HepG2 (cell line): ENCODE measurements around the gene JOSD1. TPM values are rescaled to one million over a fixed set of nuclear protein-coding genes. Genes with fewer than 3 reads are reported as not detected.

Experiments used
- ATAC-seq: fragments of 200-7000 bp; cut with Tn5 transposase; 3 replicates; pipeline ENCODE4 v1.9.1; 2020; ENCODE audit warnings: mild to moderate bottlenecking, moderate library complexity
- BruUV-seq: library from RNA; stranded (reverse); fragments of 400-500 nt; replicated peaks from 2 replicates; lab custom pipeline; 2021; lab: Mats Ljungman, UMichigan
- CTCF ChIA-PET: fragments of 300-600 bp; formaldehyde crosslinking; extraction: SDS; loops from one replicate; lab custom pipeline; 2021; ENCODE audit warnings: low total read pairs, inconsistent platforms, low intra/inter-chr PET ratio; lab: Yijun Ruan, JAX
- POLR2A ChIA-PET: fragments of 350-600 bp; sonication (Branson Sonifier 250); formaldehyde crosslinking; loops from one replicate; lab custom pipeline; 2020; ENCODE audit warnings: antibody characterized with exemption, inconsistent platforms; lab: Yijun Ruan, JAX
- DNase-seq: peaks from one replicate; pipeline ENCODE4 v3.0.0-alpha.2; 2015; ENCODE audit warnings: low spot score
- FAIRE-seq: peaks from 3 replicates; lab custom pipeline; 2011; peaks lifted over from hg19 to GRCh38; lab: Jason Lieb, UNC
- H2AFZ ChIP-seq: one replicate; pipeline ENCODE4 v1.6.1; 2011; ENCODE audit warnings: low read length, inconsistent platforms
- H3K27ac ChIP-seq: fragments of 300-600 bp; 3 replicates; pipeline ENCODE4 v1.8.0; 2011; ENCODE audit warnings: mixed run types, mild to moderate bottlenecking, mixed read lengths, low read length, inconsistent platforms; ENCODE audit not compliant: insufficient read depth; ENCODE audit errors: extremely low read length
- H3K27me3 ChIP-seq, 2 experiments: fragments of 200-600 bp in 1 of 2; 2 replicates in 1 of 2; 3 replicates in 1 of 2; pipeline versions ENCODE4 v1.6.0 to v1.8.0; 2011; ENCODE audit warnings: low read length in 2 of 2, mild to moderate bottlenecking in 2 of 2, moderate library complexity in 2 of 2, inconsistent platforms in 1 of 2; ENCODE audit not compliant: insufficient read depth in 2 of 2, control insufficient read depth in 1 of 2
- H3K36me3 ChIP-seq, 2 experiments: fragments of 200-600 bp in 1 of 2; replicated peaks in 1 of 2; 2 replicates in 1 of 2; 3 replicates in 1 of 2; pipeline versions ENCODE4 v1.5.1 to v1.8.0; 2011; ENCODE audit warnings: low read length in 2 of 2, inconsistent platforms in 1 of 2; ENCODE audit not compliant: insufficient read depth in 2 of 2, control insufficient read depth in 1 of 2
- H3K4me1 ChIP-seq: 2 replicates; pipeline ENCODE4 v1.5.1; 2012; ENCODE audit warnings: low read length, inconsistent platforms; ENCODE audit not compliant: insufficient read depth
- H3K4me2 ChIP-seq: 2 replicates; pipeline ENCODE4 v1.6.0; 2011; ENCODE audit warnings: low read depth, low read length, inconsistent platforms
- H3K4me3 ChIP-seq, 3 experiments: fragments of 200-600 bp in 1 of 3; sonication (generic), shearing (Covaris generic) in 1 of 3; replicated peaks in 1 of 3; 2 replicates each; pipeline ENCODE4 v1.5.1; 2011 to 2016; ENCODE audit warnings: low read length in 3 of 3, inconsistent platforms in 2 of 3, low read depth in 2 of 3, mild to moderate bottlenecking in 2 of 3, control low read depth in 1 of 3, mixed read lengths in 1 of 3; ENCODE audit not compliant: insufficient read depth in 1 of 3
- H3K79me2 ChIP-seq: one replicate; pipeline ENCODE4 v1.6.1; 2011; ENCODE audit warnings: low read length, inconsistent platforms; ENCODE audit not compliant: insufficient read depth
- H3K9ac ChIP-seq: 2 replicates; pipeline ENCODE4 v1.6.0; 2011; ENCODE audit warnings: mild to moderate bottlenecking, low read depth, low read length, inconsistent platforms; ENCODE audit not compliant: insufficient read depth
- H3K9me3 ChIP-seq: 2 replicates; pipeline ENCODE4 v1.5.1; 2012; ENCODE audit warnings: mild to moderate bottlenecking, low read length
- H4K20me1 ChIP-seq: 2 replicates; pipeline ENCODE4 v1.6.0; 2011; ENCODE audit warnings: inconsistent platforms, mild to moderate bottlenecking, low read length, moderate library complexity; ENCODE audit not compliant: insufficient read depth
- CBX2 ChIP-seq, 2 experiments: fragments of 200-600 bp in 1 of 2; sonication (generic); formaldehyde crosslinking in 1 of 2; IDR thresholded peaks; 2 replicates each; pipeline versions ENCODE4 v1.7.0 to v1.8.1; 2018 to 2022; ENCODE audit warnings: low read depth in 2 of 2, low read length in 1 of 2, mild to moderate bottlenecking in 1 of 2, missing genetic modification reagents in 1 of 2
- GATAD2A ChIP-seq: IDR thresholded peaks from 2 replicates; pipeline ENCODE4 v1.6.1; 2016
- GPN1 ChIP-seq: sonication (generic); formaldehyde crosslinking; IDR thresholded peaks from 2 replicates; pipeline ENCODE4 v1.5.1; 2020; ENCODE audit warnings: missing genetic modification reagents, borderline replicate concordance
- NAIF1 ChIP-seq: sonication (generic); formaldehyde crosslinking; IDR thresholded peaks from 2 replicates; pipeline ENCODE4 v1.5.0; 2020; ENCODE audit warnings: mild to moderate bottlenecking, missing genetic modification reagents, borderline replicate concordance
- NR1H2 ChIP-seq: sonication (generic); formaldehyde crosslinking; IDR thresholded peaks from 2 replicates; pipeline ENCODE4 v1.8.1; 2022; ENCODE audit warnings: low read depth, missing genetic modification reagents, borderline replicate concordance
- REST ChIP-seq, 2 experiments: IDR thresholded peaks; 2 replicates each; pipeline ENCODE4 v1.6.1; 2011 to 2012; ENCODE audit warnings: low read length in 2 of 2, borderline replicate concordance in 1 of 2, low read depth in 1 of 2, mild to moderate bottlenecking in 1 of 2, moderate library complexity in 1 of 2
- TBL1XR1 ChIP-seq: fragments of 150-350 bp; IDR thresholded peaks from 2 replicates; pipeline ENCODE4 v1.6.1; 2014; ENCODE audit warnings: borderline replicate concordance, low read length; ENCODE audit not compliant: partially characterized antibody
- ZNF136 ChIP-seq: sonication (generic); formaldehyde crosslinking; IDR thresholded peaks from 2 replicates; pipeline ENCODE4 v1.8.1; 2022; ENCODE audit warnings: low read depth, mild to moderate bottlenecking, moderate library complexity, missing genetic modification reagents
- ZNF292 ChIP-seq: sonication (generic); formaldehyde crosslinking; IDR thresholded peaks from 2 replicates; pipeline ENCODE4 v1.8.1; 2022; ENCODE audit warnings: mild to moderate bottlenecking, low read depth, missing genetic modification reagents, borderline replicate concordance
- WGBS: methylation state at CpG from one replicate; pipeline ENCODE4 v1.1.6; 2017; ENCODE audit warnings: low lambda C conversion rate; 5-methylcytosine and 5-hydroxymethylcytosine counted together
- in situ Hi-C: cut with HindIII; loops from 2 replicates; pipeline ENCODE4 v1.10.0; 2017; ENCODE audit warnings: low pct_unique_long_range_greater_than_20kb; ENCODE audit not compliant: extremely low pct_ligation_motif_present
- intact Hi-C: fragments of 100-400 bp; cut with micrococcal nuclease; formaldehyde crosslinking; loops from one replicate; pipeline ENCODE4 v1.10.0; 2022; ENCODE audit not compliant: unreplicated experiment
- polyA plus RNA-seq, 8 experiments: library from polyadenylated mRNA; depleted of rRNA in 3 of 8; stranded (reverse) in 7 of 8; unstranded in 1 of 8; fragments of >200 nt; fragmentation: Illumina TruSeq in 4 of 8; extraction: Trizol in 4 of 8; gene quantifications; 2 replicates each; pipeline versions ENCODE4 v1.2.1 to v1.2.3, GENCODE V29; 2011 to 2016; ENCODE audit warnings: low read depth in 4 of 8, missing spikeins in 1 of 8, mixed read lengths in 1 of 8; ENCODE audit not compliant: insufficient read depth in 1 of 8
- total RNA-seq, 5 experiments: library from RNA; depleted of rRNA; stranded (reverse); fragments of >200 nt; fragmentation: Illumina TruSeq; extraction: Trizol; gene quantifications; 2 replicates each; pipeline ENCODE4 v1.2.3, GENCODE V29; 2016; ENCODE audit warnings: low read depth in 1 of 5

Gene JOSD1
- total and polyA plus RNA-seq, 2 of the 13 experiments (the other 11 are each of a cell fraction or from before 2014, with no cell fraction given), result 31.7 to 38.4 TPM

- TF ChIP-seq NAIF1 (CRISPR knock-in tag) (no peak), GATAD2A (CRISPR knock-in tag) (no peak), REST (IDR thresholded peaks at IDR 0.05; ENCODE audit: borderline replicate concordance in 1 of 2, low read depth in 1 of 2, low read length in 2 of 2) (no peak), NR1H2 (CRISPR knock-in tag) (no peak), CBX2 (IDR thresholded peaks at IDR 0.05; ENCODE audit: low read depth, low read length) (no peak), CBX2 (CRISPR knock-in tag; IDR thresholded peaks at IDR 0.05; ENCODE audit: low read depth) (no peak), TBL1XR1 (no peak), GPN1 (CRISPR knock-in tag) (no peak), ZNF292 (no peak), ZNF136 (CRISPR knock-in tag) (no peak)
- peaks cover 15% of the 10 kb centered on the region for H3K4me1 ChIP-seq
- DNase-seq (no peak), ATAC-seq (no peak), FAIRE-seq (no peak)
- no peak overlapping the region for H3K27ac ChIP-seq
- no peak overlapping the region for H3K9ac ChIP-seq
- H2AFZ ChIP-seq, result no peak overlapping the region
- peaks cover 81% of the 10 kb centered on the region for H3K79me2 ChIP-seq
- H3K9me3 ChIP-seq, result no peaks in the 10 kb centered on the region
- intact Hi-C loops (no loop called here), in situ Hi-C loops (no loop called here)
- no peaks in the 10 kb centered on the region for H3K27me3 ChIP-seq
- peaks cover 35 to 54% of the 10 kb centered on the region in 2 experiments for H3K36me3 ChIP-seq
- POLR2A ChIA-PET, result no interaction called here
- peaks cover 75% of the 10 kb centered on the region for H4K20me1 ChIP-seq
- H3K4me3 ChIP-seq, result no peak overlapping the region
- BruUV-seq, result no TSS peak
- no peak overlapping the region for H3K4me2 ChIP-seq
- 98% methylated on average over 11 of the region's 11 CpGs for WGBS
- CTCF ChIA-PET, result no interaction called here
These were observed 11.9 kb upstream of the JOSD1 start for GRCh38 chr22:38712486-38713207.
